Measurements from ENCODE around the gene LGALS12.

Gene LGALS12, protein sequence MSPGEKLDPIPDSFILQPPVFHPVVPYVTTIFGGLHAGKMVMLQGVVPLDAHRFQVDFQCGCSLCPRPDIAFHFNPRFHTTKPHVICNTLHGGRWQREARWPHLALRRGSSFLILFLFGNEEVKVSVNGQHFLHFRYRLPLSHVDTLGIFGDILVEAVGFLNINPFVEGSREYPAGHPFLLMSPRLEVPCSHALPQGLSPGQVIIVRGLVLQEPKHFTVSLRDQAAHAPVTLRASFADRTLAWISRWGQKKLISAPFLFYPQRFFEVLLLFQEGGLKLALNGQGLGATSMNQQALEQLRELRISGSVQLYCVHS

GRCh38 chr11:63505857-63506528 is at the start of gene LGALS12:
TSS of gene LGALS12 (plus strand) at chr11:63506084. CDS start at chr11:63506459, 375 bp downstream.
- H3K9me3 ChIP-seq (ENCODE audit: control insufficient read depth, low read length): peaks cover 4% of the 10 kb centered on the region
- H3K4me3 ChIP-seq (ENCODE audit: low read length): peak within 1 kb of the TSS; percentile 84
- peaks cover 45% of the 10 kb centered on the region for H3K4me1 ChIP-seq (ENCODE audit: control insufficient read depth, insufficient read depth, low read length)
- H3K27me3 ChIP-seq (replicated peaks; ENCODE audit: control insufficient read depth, insufficient read depth, low read length): no peaks in the 10 kb centered on the region
- DNase-seq (ENCODE audit: low read depth): no peak
- H3K36me3 ChIP-seq (ENCODE audit: control insufficient read depth, insufficient read depth, low read length, severe bottlenecking): peaks cover 23% of the 10 kb centered on the region
- peak within 1 kb of the TSS; percentile 95 for H3K9ac ChIP-seq (ENCODE audit: low read length)

- Histone ChIP-seq H3K36me3 (ENCODE audit: control insufficient read depth, insufficient read depth, low read length, severe bottlenecking) (peaks cover 34% of the 10 kb centered on the region), H3K27me3 (replicated peaks; ENCODE audit: control insufficient read depth, insufficient read depth, low read length) (peaks cover 4% of the 10 kb centered on the region), H3K4me3 (ENCODE audit: low read length) (no peak overlapping the region), H3K9me3 (ENCODE audit: control insufficient read depth, low read length) (peaks cover 8% of the 10 kb centered on the region), H3K9ac (ENCODE audit: low read length) (no peak overlapping the region), H3K4me1 (ENCODE audit: control insufficient read depth, insufficient read depth, low read length) (no peaks in the 10 kb centered on the region)
- DNase-seq (ENCODE audit: low read depth): no peak
These were observed 46.3 kb upstream of the LGALS12 start for GRCh38 chr11:63459586-63459985.

DNA sequence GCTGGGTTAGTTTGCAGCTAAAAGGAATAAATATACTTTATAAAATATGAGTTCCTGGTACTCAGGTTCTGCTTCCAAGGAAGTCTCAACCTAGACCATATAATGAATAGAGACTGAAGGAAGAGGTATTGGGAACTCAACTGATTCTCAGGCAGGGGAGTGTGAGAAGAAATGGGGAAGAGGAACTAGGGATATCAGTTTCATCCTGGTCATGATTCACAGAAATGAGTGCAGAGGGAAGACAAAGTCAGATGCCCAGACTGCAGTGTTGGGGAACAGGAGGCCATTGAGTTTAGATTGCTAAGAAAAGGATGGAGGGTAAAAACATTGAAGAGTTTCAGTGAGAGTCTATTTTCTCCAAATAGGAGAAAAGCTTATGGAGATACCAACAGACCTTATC is 43.7 kb upstream of the LGALS12 start:
- Histone ChIP-seq H3K27me3 (replicated peaks; ENCODE audit: control insufficient read depth, insufficient read depth, low read length) (peaks cover 8% of the 10 kb centered on the region), H3K36me3 (ENCODE audit: control insufficient read depth, insufficient read depth, low read length, severe bottlenecking) (peaks cover 56% of the 10 kb centered on the region), H3K9ac (ENCODE audit: low read length) (no peak overlapping the region), H3K9me3 (ENCODE audit: control insufficient read depth, low read length) (peaks cover 8% of the 10 kb centered on the region), H3K4me3 (ENCODE audit: low read length) (no peak overlapping the region), H3K4me1 (ENCODE audit: control insufficient read depth, insufficient read depth, low read length) (no peaks in the 10 kb centered on the region)
- no peak for DNase-seq (ENCODE audit: low read depth)

DNA sequence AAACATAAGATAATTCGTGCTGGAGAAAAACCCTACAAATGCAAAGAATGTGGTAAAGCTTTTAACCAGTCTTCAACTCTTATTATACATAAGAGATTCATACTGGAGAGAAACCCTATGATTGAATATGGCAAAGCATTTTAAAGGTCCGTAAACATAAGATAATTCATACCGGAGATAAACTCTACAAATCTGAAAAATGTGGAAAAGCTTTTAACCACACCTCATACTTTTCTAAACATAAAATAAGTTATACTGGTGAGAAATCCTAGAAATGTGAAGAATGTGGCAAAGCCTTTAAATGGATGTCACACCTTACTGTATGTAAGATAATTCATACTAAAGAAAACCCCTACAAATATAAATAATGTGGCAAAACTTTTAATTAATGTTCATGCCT is 35.6 kb upstream of the LGALS12 start:
- no peak for DNase-seq (ENCODE audit: low read depth)
- no peak overlapping the region for H3K4me3 ChIP-seq (ENCODE audit: low read length)
- no peaks in the 10 kb centered on the region for H3K4me1 ChIP-seq (ENCODE audit: control insufficient read depth, insufficient read depth, low read length)
- peaks cover 48% of the 10 kb centered on the region for H3K36me3 ChIP-seq (ENCODE audit: control insufficient read depth, insufficient read depth, low read length, severe bottlenecking)
- no peak overlapping the region for H3K9ac ChIP-seq (ENCODE audit: low read length)
- peaks cover 54% of the 10 kb centered on the region for H3K9me3 ChIP-seq (ENCODE audit: control insufficient read depth, low read length)
- peaks cover 7% of the 10 kb centered on the region for H3K27me3 ChIP-seq (replicated peaks; ENCODE audit: control insufficient read depth, insufficient read depth, low read length)

GRCh38 chr11:63472372-63472771 is 33.5 kb upstream of the LGALS12 start:
- no peak overlapping the region for H3K4me3 ChIP-seq (ENCODE audit: low read length)
- peaks cover 72% of the 10 kb centered on the region for H3K9me3 ChIP-seq (ENCODE audit: control insufficient read depth, low read length)
- DNase-seq (ENCODE audit: low read depth): no peak
- H3K36me3 ChIP-seq (ENCODE audit: control insufficient read depth, insufficient read depth, low read length, severe bottlenecking): peaks cover 46% of the 10 kb centered on the region
- peaks cover 4% of the 10 kb centered on the region for H3K27me3 ChIP-seq (replicated peaks; ENCODE audit: control insufficient read depth, insufficient read depth, low read length)
- no peak overlapping the region for H3K9ac ChIP-seq (ENCODE audit: low read length)
- no peaks in the 10 kb centered on the region for H3K4me1 ChIP-seq (ENCODE audit: control insufficient read depth, insufficient read depth, low read length)

DNA sequence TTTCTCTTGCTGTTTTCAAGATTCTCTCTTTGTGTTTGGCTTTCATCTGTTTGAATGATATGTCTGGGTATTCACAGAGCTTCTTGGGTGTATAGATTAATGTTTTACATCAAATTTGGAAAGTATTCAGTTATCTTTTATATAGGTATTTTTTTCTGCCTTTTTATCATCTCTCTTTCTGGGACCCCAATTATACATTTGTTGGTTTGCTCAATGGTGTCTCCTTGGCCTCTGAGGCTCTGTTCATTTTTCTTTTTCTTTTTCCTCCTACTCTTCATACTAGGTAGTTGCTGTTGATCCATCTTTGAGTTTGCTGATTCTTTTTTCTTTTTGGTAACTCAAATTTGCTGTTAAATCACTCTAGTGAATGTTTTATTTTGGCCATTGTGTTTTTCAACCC is 29.3 kb upstream of the LGALS12 start:
- Histone ChIP-seq H3K9me3 (ENCODE audit: control insufficient read depth, low read length) (peaks cover 31% of the 10 kb centered on the region), H3K4me3 (ENCODE audit: low read length) (no peak overlapping the region), H3K36me3 (ENCODE audit: control insufficient read depth, insufficient read depth, low read length, severe bottlenecking) (peaks cover 31% of the 10 kb centered on the region), H3K27me3 (replicated peaks; ENCODE audit: control insufficient read depth, insufficient read depth, low read length) (no peaks in the 10 kb centered on the region), H3K9ac (ENCODE audit: low read length) (no peak overlapping the region), H3K4me1 (ENCODE audit: control insufficient read depth, insufficient read depth, low read length) (peaks cover 3% of the 10 kb centered on the region)
- DNase-seq (ENCODE audit: low read depth): no peak

DNA sequence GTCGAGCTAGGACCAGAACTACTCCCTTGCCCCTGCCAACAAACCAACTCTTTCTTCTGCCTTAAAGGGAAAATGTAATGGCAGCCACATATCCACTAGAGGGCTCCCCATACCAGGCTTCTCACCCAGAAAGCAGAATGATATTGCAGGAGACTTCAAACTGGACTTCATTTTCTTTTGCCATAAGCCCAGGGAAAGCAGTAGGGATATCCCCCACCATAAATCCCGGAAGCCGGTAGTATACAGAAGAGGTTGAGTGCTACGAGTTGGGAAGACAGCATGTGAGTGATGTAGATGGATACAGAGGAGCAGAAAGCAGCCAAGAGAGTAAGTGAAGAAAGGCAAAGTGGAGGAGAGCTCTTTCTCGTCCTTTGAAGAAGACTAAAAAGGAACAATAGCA is 27.0 kb upstream of the LGALS12 start:
- H3K27me3 ChIP-seq (replicated peaks; ENCODE audit: control insufficient read depth, insufficient read depth, low read length): no peaks in the 10 kb centered on the region
- H3K36me3 ChIP-seq (ENCODE audit: control insufficient read depth, insufficient read depth, low read length, severe bottlenecking): peaks cover 31% of the 10 kb centered on the region
- H3K9me3 ChIP-seq (ENCODE audit: control insufficient read depth, low read length): peaks cover 24% of the 10 kb centered on the region
- H3K9ac ChIP-seq (ENCODE audit: low read length): peak overlapping the region; percentile 56
- no peak overlapping the region for H3K4me3 ChIP-seq (ENCODE audit: low read length)
- H3K4me1 ChIP-seq (ENCODE audit: control insufficient read depth, insufficient read depth, low read length): peaks cover 3% of the 10 kb centered on the region
- DNase-seq (ENCODE audit: low read depth): peak; percentile 90

DNA sequence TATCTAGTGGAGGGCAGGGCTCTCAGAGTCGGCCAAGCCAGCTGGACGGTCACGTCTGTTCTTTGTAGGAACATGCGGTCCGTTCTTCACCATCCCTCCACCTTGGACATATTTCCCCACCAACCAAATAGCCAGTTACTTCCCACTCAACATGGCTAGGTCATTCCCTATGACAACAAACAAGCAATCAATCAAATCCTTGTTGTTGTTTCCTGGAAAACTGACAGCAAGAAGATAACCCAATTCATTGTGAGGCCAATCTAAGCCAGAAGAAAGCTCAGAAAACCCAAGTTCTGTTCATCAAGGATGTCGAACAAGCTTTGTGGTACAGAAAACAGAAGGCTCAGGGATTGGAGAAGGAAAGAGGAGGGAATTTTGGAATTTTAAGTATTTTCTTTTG is 25.8 kb upstream of the LGALS12 start:
- Histone ChIP-seq H3K4me3 (ENCODE audit: low read length) (no peak overlapping the region), H3K9me3 (ENCODE audit: control insufficient read depth, low read length) (peaks cover 26% of the 10 kb centered on the region), H3K9ac (ENCODE audit: low read length) (no peak overlapping the region), H3K27me3 (replicated peaks; ENCODE audit: control insufficient read depth, insufficient read depth, low read length) (no peaks in the 10 kb centered on the region), H3K36me3 (ENCODE audit: control insufficient read depth, insufficient read depth, low read length, severe bottlenecking) (peaks cover 31% of the 10 kb centered on the region), H3K4me1 (ENCODE audit: control insufficient read depth, insufficient read depth, low read length) (peaks cover 3% of the 10 kb centered on the region)
- DNase-seq (ENCODE audit: low read depth): no peak

DNA sequence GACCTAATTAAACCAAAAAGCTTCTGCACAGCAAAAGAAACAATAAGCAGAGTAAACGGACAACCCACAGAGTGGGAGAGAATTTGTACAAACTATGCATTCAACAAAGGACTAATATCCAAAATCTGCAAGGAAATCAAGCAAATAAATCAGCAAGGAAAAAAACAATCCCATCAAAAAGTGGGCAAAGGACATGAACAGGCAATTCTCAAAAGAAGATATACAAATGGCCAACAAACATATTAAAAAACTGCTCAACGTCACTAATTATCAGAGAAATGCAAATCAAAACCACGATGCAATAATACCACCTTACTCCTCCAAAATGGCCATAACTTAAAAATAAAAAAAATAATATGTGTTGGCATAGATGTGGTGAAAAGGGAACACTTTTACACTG is 20.1 kb upstream of the LGALS12 start:
- Histone ChIP-seq H3K4me1 (ENCODE audit: control insufficient read depth, insufficient read depth, low read length) (peaks cover 23% of the 10 kb centered on the region), H3K9me3 (ENCODE audit: control insufficient read depth, low read length) (peaks cover 19% of the 10 kb centered on the region)

DNA sequence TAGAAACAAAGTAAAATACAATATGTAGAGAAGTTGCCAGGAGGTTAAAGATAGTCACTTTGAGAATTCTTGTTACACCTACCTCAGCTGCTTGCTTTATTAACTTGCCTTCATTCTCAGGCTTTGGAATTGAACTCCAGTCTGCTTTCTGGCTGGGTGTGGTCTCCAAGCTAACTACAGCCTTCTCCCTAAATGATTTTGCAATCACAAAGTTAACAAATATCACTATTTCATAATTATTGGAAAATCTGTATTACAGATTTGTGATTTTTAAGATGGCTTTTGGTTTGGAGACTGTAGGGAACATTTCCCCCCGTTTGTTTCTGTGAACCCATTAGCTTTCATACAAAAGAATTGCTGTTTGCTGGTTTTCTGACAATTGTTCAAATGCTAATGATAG is 17.1 kb upstream of the LGALS12 start:
- Histone ChIP-seq H3K9ac (ENCODE audit: low read length) (peak overlapping the region; percentile 92), H3K4me1 (ENCODE audit: control insufficient read depth, insufficient read depth, low read length) (peaks cover 30% of the 10 kb centered on the region), H3K4me3 (ENCODE audit: low read length) (peak overlapping the region; percentile 85), H3K36me3 (ENCODE audit: control insufficient read depth, insufficient read depth, low read length, severe bottlenecking) (no peaks in the 10 kb centered on the region), H3K9me3 (ENCODE audit: control insufficient read depth, low read length) (peaks cover 19% of the 10 kb centered on the region), H3K27me3 (replicated peaks; ENCODE audit: control insufficient read depth, insufficient read depth, low read length) (no peaks in the 10 kb centered on the region)
- peak; percentile 60 for DNase-seq (ENCODE audit: low read depth)

More for the DNA sequence above, 20.1 kb upstream of the LGALS12 start:
- no peaks in the 10 kb centered on the region for H3K27me3 ChIP-seq (replicated peaks; ENCODE audit: control insufficient read depth, insufficient read depth, low read length)
- no peaks in the 10 kb centered on the region for H3K36me3 ChIP-seq (ENCODE audit: control insufficient read depth, insufficient read depth, low read length, severe bottlenecking)
- H3K9ac ChIP-seq (ENCODE audit: low read length): no peak overlapping the region
- H3K4me3 ChIP-seq (ENCODE audit: low read length): no peak overlapping the region
- DNase-seq (ENCODE audit: low read depth): no peak

GRCh38 chr11:63489879-63490278 is 16.0 kb upstream of the LGALS12 start:
- DNase-seq (ENCODE audit: low read depth): peak; percentile 34

More at GRCh38 chr11:63489879-63490278, 16.0 kb upstream of the LGALS12 start:
- Histone ChIP-seq H3K36me3 (ENCODE audit: control insufficient read depth, insufficient read depth, low read length, severe bottlenecking) (no peaks in the 10 kb centered on the region), H3K9ac (ENCODE audit: low read length) (peak overlapping the region; percentile 92), H3K27me3 (replicated peaks; ENCODE audit: control insufficient read depth, insufficient read depth, low read length) (no peaks in the 10 kb centered on the region), H3K4me3 (ENCODE audit: low read length) (peak overlapping the region; percentile 85), H3K4me1 (ENCODE audit: control insufficient read depth, insufficient read depth, low read length) (peaks cover 30% of the 10 kb centered on the region), H3K9me3 (ENCODE audit: control insufficient read depth, low read length) (peaks cover 16% of the 10 kb centered on the region)
